Measurements from ENCODE around the gene C20orf173.
"Not testable (repeated sequence)": the region's sequence is repeated elsewhere in the genome, so short reads cannot be mapped to it uniquely, and the experiment has no call there.

Gene C20orf173

GRCh38 chr20:35558451-35558850 is 29.0 kb upstream of the C20orf173 start:
- H3K36me3 Mint-ChIP-seq = peaks cover 8% of the 10 kb centered on the region
- H3K27ac Mint-ChIP-seq = peak overlapping the region; percentile 46
- H3K4me1 Mint-ChIP-seq (ENCODE audit: low read depth) = no peaks in the 10 kb centered on the region
- no peaks in the 10 kb centered on the region for H3K9me3 Mint-ChIP-seq (ENCODE audit: low read depth)
- no peak overlapping the region for H3K4me3 Mint-ChIP-seq
- H3K27me3 Mint-ChIP-seq = no peaks in the 10 kb centered on the region

- H3K27me3 Mint-ChIP-seq = no peaks in the 10 kb centered on the region
Measured at GRCh38 chr20:35556871-35557270, 27.4 kb upstream of the C20orf173 start.

GRCh38 chr20:35555951-35556645 is 26.6 kb upstream of the C20orf173 start:
- no peaks in the 10 kb centered on the region for H3K27me3 Mint-ChIP-seq
- H3K27ac Mint-ChIP-seq = no peak overlapping the region
- H3K9me3 Mint-ChIP-seq (ENCODE audit: low read depth) = no peaks in the 10 kb centered on the region
- no peak overlapping the region for H3K4me3 Mint-ChIP-seq
- peaks cover 8% of the 10 kb centered on the region for H3K36me3 Mint-ChIP-seq
- H3K4me1 Mint-ChIP-seq (ENCODE audit: low read depth) = no peaks in the 10 kb centered on the region

More at GRCh38 chr20:35556871-35557270, 27.4 kb upstream of the C20orf173 start:
- no peak overlapping the region for H3K27ac Mint-ChIP-seq
- H3K4me1 Mint-ChIP-seq (ENCODE audit: low read depth) = no peaks in the 10 kb centered on the region
- peaks cover 8% of the 10 kb centered on the region for H3K36me3 Mint-ChIP-seq
- H3K4me3 Mint-ChIP-seq = no peak overlapping the region
- H3K9me3 Mint-ChIP-seq (ENCODE audit: low read depth) = no peaks in the 10 kb centered on the region

DNA sequence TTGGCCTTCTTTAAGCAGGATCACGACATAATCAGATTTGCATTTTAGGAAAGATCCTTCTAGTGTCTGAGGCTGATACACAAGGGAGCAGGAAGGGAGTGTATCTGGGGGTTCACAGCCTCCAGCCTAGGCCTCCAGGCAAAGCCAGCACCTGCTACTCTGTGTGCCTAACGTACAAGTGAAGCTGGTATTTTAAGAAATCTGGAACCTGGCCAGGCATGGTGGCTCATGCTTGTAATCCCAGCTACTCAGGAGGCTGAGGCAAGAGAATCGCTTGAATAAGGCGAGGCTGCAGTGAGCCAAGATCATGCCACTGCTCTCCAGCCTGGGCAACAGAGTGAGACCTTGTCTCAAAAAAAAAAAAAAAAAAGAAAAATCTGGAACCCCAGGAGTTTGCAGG is 26.0 kb upstream of the C20orf173 start:
- H3K27me3 Mint-ChIP-seq; H3K9me3 Mint-ChIP-seq (ENCODE audit: low read depth); H3K36me3 Mint-ChIP-seq; H3K4me1 Mint-ChIP-seq (ENCODE audit: low read depth); H3K4me3 Mint-ChIP-seq; H3K27ac Mint-ChIP-seq: not testable (repeated sequence)

DNA sequence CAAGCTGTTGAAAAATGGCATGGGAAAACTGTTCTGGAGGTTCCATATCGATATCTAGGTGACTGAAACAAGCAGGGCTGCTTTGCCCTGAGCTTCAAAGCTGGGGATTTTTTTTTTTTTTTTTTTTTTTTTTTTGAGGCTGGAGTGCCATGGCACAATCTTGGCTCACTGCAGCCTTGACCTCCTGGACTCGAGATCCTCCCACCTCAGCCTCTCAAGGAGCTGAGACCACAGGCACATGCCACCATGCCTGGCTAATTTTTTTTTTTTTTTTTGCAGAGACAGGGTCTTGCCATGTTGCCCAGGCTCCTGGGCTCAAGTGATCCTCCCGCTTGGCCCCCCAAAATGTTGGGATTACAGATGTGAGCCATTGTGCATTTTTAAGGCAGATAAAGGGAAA is 23.5 kb upstream of the C20orf173 start:
- Mint-ChIP-seq H3K4me3 (no peak overlapping the region), H3K27ac (no peak overlapping the region), H3K27me3 (no peaks in the 10 kb centered on the region), H3K36me3 (peaks cover 14% of the 10 kb centered on the region), H3K4me1 (ENCODE audit: low read depth) (no peaks in the 10 kb centered on the region), H3K9me3 (ENCODE audit: low read depth) (no peaks in the 10 kb centered on the region)

DNA sequence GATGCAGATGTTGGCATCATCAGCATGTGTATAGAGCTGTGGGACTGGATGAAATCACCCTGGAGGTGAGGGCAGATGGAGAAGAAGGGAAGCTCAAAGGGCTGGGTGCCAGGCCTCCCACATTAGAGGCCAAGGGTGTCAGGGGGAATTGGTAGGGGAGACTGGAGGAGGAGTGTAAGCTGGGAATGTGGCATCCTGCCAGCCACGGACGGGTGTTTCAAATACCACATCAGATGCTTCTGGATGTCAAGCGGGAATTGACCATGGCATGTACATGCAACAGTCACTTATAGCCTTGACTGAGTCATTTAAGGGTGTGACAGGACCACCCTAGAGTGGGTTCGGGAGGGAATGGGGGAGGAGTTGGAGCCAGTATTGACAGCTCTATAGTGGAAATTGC is 22.1 kb upstream of the C20orf173 start:
- Mint-ChIP-seq H3K4me3 (no peak overlapping the region), H3K36me3 (peaks cover 14% of the 10 kb centered on the region), H3K9me3 (ENCODE audit: low read depth) (no peaks in the 10 kb centered on the region), H3K4me1 (ENCODE audit: low read depth) (no peaks in the 10 kb centered on the region), H3K27ac (no peak overlapping the region), H3K27me3 (no peaks in the 10 kb centered on the region)

DNA sequence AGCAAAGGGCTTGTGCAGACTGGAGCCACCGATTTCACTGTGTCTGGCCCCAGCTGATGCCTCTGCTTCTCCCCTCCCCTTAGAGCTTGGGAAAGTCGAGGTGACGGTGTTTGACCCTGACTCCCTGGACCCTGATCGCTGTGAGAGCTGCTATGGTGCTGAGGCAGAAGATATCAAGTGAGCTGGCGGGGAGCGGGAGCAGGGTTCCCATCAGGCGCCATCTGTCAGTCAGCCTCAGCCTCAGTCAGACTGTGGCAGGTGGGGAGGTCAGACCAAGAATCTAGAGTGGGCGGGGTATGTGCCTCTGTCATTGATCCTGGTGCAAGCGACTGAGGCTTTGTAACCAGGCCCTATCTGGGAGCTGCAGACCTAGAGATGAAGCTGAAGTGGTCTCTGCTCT is 17.9 kb upstream of the C20orf173 start:
- no peaks in the 10 kb centered on the region for H3K9me3 Mint-ChIP-seq (ENCODE audit: low read depth)
- H3K27ac Mint-ChIP-seq = no peak overlapping the region
- no peak overlapping the region for H3K4me3 Mint-ChIP-seq
- H3K4me1 Mint-ChIP-seq (ENCODE audit: low read depth) = peaks cover 7% of the 10 kb centered on the region
- no peaks in the 10 kb centered on the region for H3K27me3 Mint-ChIP-seq
- peaks cover 10% of the 10 kb centered on the region for H3K36me3 Mint-ChIP-seq

- Mint-ChIP-seq H3K27me3 (no peaks in the 10 kb centered on the region), H3K27ac (no peak overlapping the region), H3K4me1 (ENCODE audit: low read depth) (peaks cover 15% of the 10 kb centered on the region), H3K36me3 (peaks cover 10% of the 10 kb centered on the region), H3K9me3 (ENCODE audit: low read depth) (no peaks in the 10 kb centered on the region), H3K4me3 (no peak overlapping the region)
Measured at GRCh38 chr20:35546127-35546526, 16.7 kb upstream of the C20orf173 start.

DNA sequence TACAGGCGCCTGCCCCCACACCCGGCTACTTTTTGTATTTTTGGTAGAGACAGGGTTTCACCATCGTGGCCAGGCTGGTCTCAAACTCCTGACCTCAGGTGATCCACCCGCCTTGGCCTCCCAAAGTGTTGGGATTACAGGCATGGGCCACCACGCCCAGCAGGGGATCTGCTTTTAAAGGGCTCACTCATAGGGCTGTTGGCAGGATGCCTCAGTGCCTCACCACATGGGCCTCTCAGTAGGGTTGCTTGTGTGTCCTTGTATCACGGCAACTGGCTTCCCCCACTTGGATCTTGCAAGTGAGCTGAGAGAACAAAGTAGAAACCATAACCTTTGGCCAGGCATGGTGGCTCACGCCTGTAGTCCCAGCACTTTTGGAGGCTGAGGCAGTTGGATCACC is 15.5 kb upstream of the C20orf173 start:
- H3K36me3 Mint-ChIP-seq; H3K9me3 Mint-ChIP-seq (ENCODE audit: low read depth); H3K27me3 Mint-ChIP-seq; H3K27ac Mint-ChIP-seq; H3K4me3 Mint-ChIP-seq: not testable (repeated sequence)
- peaks cover 16% of the 10 kb centered on the region for H3K4me1 Mint-ChIP-seq (ENCODE audit: low read depth)

DNA sequence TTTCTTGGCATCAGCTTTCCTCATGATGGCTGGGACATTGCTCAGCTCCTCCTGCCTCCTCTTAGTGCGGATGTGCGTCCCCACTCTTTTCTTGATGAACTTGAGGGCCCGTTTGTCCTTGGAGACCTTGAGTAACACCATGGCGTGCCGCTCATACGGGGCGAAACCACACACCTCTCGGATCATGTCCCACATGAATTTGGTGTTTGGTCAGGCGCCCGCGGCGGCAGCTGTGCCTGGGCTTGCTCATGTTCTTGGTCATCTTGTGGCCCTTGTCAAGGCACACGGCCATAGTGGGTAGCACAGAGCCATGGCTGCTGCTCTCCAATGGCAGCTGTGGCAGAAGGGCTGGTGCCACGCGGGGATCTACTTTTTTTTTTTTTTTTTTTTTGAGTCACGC is 15.0 kb upstream of the C20orf173 start:
- H3K4me3 Mint-ChIP-seq = no peak overlapping the region
- no peaks in the 10 kb centered on the region for H3K9me3 Mint-ChIP-seq (ENCODE audit: low read depth)
- no peak overlapping the region for H3K27ac Mint-ChIP-seq
- no peaks in the 10 kb centered on the region for H3K27me3 Mint-ChIP-seq
- peaks cover 8% of the 10 kb centered on the region for H3K36me3 Mint-ChIP-seq
- H3K4me1 Mint-ChIP-seq (ENCODE audit: low read depth) = peaks cover 16% of the 10 kb centered on the region

- Mint-ChIP-seq H3K9me3 (ENCODE audit: low read depth) (no peaks in the 10 kb centered on the region), H3K36me3 (peaks cover 5% of the 10 kb centered on the region), H3K4me3 (peak overlapping the region; percentile 89), H3K27me3 (no peaks in the 10 kb centered on the region), H3K4me1 (ENCODE audit: low read depth) (peaks cover 16% of the 10 kb centered on the region), H3K27ac (peak overlapping the region; percentile 76)
Measured at GRCh38 chr20:35542990-35543389, 13.5 kb upstream of the C20orf173 start.

DNA sequence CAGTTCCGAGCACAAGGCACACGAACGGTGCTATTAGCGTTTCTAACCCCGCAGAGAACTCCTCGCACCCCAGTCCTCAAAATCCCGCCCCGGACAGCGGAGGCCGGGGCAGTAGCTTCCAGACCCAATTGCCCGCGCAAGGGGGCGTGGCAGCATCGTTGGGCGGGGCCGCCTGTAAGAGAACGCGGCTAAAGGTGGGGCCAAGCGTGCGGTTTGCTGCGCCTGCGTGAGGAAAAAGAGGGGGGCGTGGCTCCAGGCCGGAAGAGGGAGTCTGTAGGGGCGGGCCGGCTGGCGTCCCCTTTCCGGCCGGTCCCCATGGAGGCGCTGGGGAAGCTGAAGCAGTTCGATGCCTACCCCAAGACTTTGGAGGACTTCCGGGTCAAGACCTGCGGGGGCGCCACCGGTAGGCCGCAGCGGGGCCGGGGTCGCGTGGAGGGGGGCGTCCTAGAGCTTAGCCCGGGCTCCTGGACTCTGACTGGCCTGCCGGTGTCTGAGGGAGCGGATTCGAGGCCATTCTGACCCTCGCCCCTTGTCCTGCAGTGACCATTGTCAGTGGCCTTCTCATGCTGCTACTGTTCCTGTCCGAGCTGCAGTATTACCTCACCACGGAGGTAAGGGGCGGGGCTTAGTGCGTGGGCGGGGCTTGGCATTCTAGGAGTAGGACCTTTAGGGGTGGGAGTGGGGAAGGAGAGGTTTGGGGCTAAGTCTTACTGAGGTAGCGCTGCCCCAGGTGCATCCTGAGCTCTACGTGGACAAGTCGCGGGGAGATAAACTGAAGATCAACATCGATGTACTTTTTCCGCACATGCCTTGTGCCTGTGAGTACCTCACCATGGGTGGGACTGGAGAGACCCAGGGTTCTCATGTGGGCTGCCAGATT is 12.6 kb upstream of the C20orf173 start, which contains the start of gene ERGIC3:
TSS of gene ERGIC3 (plus strand) at position 296 of the 880 bp plus-strand sequence. CDS start at position 316, 20 bp downstream.
- Mint-ChIP-seq H3K36me3 (peaks cover 5% of the 10 kb centered on the region), H3K4me3 (peak within 1 kb of the TSS; percentile 89), H3K27ac (peak within 1 kb of the TSS; percentile 76), H3K4me1 (ENCODE audit: low read depth) (peaks cover 16% of the 10 kb centered on the region), H3K9me3 (ENCODE audit: low read depth) (no peaks in the 10 kb centered on the region), H3K27me3 (no peaks in the 10 kb centered on the region)

DNA sequence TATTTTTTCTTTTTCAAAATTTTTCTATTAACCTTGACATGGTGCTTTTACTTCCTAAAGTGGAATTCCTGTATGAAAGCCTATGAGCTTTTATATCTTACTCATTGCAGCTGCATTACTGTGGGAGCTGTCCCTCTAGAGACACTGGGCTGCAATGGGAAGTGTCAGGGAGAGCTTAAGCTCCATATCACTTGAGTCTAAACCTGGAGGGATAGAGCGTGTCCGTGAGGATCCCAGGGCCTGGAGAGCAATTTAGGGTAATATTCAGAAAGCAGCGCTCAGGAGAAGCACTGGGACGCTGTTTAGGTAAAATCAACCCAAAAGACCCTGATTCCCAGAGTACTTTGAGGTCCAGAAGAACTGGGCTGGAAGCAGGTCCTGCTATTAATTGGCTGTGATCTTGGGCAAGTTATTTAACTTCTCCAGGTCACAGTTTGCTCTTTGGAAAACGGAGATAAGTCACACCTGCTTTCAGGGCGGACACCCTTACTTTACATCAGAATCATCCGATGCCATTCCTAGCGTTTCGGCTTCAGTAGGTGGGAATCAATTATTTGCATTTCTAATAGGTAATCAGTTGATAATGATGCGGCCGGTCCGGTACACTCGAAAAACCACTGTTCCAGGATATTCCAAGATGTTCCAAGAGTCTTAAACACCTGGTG is 11.8 kb upstream of the C20orf173 start:
- peak overlapping the region; percentile 89 for H3K4me3 Mint-ChIP-seq
- H3K27me3 Mint-ChIP-seq = no peaks in the 10 kb centered on the region
- peaks cover 16% of the 10 kb centered on the region for H3K4me1 Mint-ChIP-seq (ENCODE audit: low read depth)
- peaks cover 5% of the 10 kb centered on the region for H3K36me3 Mint-ChIP-seq
- no peak overlapping the region for H3K27ac Mint-ChIP-seq
- H3K9me3 Mint-ChIP-seq (ENCODE audit: low read depth) = no peaks in the 10 kb centered on the region

GRCh38 chr20:35539756-35540212 is 10.3 kb upstream of the C20orf173 start:
- Mint-ChIP-seq H3K4me1 (ENCODE audit: low read depth) (peaks cover 16% of the 10 kb centered on the region), H3K27me3 (no peaks in the 10 kb centered on the region), H3K4me3 (no peak overlapping the region), H3K9me3 (ENCODE audit: low read depth) (no peaks in the 10 kb centered on the region), H3K36me3 (peaks cover 5% of the 10 kb centered on the region), H3K27ac (no peak overlapping the region)
